ENCODE data around the gene TGFBR2.

DNA sequence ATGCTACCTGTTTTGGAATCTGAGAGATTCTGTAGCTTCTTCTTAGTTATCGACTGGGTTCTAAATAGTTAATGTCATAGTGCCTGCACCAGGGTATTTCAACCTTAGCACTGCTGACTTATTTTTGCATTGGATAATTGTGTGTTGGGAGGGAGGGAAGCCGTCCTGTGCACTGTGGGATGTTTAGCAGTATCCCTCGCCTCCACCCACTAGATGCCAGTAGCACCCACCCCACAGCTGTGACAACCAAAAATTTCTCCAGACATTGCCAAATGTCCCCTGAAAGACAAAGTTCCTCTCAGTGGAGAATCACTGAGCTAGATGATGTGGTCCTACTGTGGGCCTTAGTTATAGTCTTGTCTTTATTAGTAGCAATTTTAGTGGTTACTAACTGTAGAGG is 88.3 kb downstream of the TGFBR2 start:
- no peak for TF ChIP-seq EZH2phosphoT487 (conservative IDR thresholded peaks at IDR 0.05; ENCODE audit: low read length)
- TF ChIP-seq CTCF (IDR thresholded peaks at IDR 0.05; ENCODE audit: insufficient read depth, low read length, poor library complexity, severe bottlenecking), result no peak

Measured in SU-DHL-6 (cell line).